ENCODE data around the gene ABL2. TPM values are rescaled to one million over a fixed set of nuclear protein-coding genes. Genes with fewer than 3 reads are reported as not detected.

ABL2 gene
- total and polyA plus RNA-seq, 12 donors = 2.5 to 14.4 (median 10.9) TPM

DNA sequence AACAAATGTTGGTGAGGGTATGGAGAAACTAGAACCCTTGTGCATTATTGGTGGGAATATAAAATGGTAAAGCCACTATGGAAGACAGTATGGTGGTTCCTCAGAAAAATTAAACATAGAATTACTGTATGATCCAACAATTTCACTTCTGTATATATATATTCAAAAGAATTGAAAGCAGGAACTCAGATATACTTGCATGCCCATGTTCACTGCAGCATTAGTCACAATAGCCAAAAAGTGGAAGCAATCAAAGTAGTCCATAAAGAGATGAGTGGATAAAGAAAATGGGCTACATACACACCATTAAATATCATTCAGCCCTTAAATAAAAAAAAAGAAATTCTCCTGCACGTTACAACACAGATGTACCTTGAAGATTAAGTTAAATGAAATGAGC, 34.1 kb downstream of the ABL2 start:
- Histone ChIP-seq H3K27me3 (no peaks in the 10 kb centered on the region), H3K9me3 (no peaks in the 10 kb centered on the region), H3K4me1 (peaks cover 0 to 22% (median 3%) of the 10 kb centered on the region in 9 donors), H3K36me3 (peaks cover 0 to 3% (median 0%) of the 10 kb centered on the region in 9 donors), H3K27ac (peak overlapping the region in 1 of 10 donors; percentile 32), H3K4me3 (no peak overlapping the region)
- DNase-seq = no peak
- WGBS, 2 donors = 93 to 95% methylated on average over 1 of the region's 1 CpG
- no peak for ATAC-seq
- intact Hi-C loops (cut with DNase I) = loop anchor here in 3 of 10 donors (2.0 to 10.0 kb wide), 3 partner anchors 71 to 169 kb away; partner anchors contain the start of gene AXDND1 (in 1 of the 3)
- TF ChIP-seq CTCF (IDR thresholded peaks at IDR 0.05) = no peak

GRCh38 chr1:179194068-179194537, 35.4 kb downstream of the ABL2 start:
- intact Hi-C loops (cut with DNase I) = loop anchor here in 8 of 10 donors (1.0 to 10.0 kb wide), 9 partner anchors 67 to 171 kb away; partner anchors contain the start of genes TOR3A (in 3 of the 8) and AXDND1 (in 1 of the 8)
- H3K27ac ChIP-seq = no peak overlapping the region
- H3K36me3 ChIP-seq = peaks cover 0 to 3% (median 0%) of the 10 kb centered on the region in 9 donors
- DNase-seq (no peak), ATAC-seq (no peak)
- H3K27me3 ChIP-seq = no peaks in the 10 kb centered on the region
- 68 to 78% methylated on average over 2 of the region's 2 CpGs for WGBS, 2 donors
- no peak for TF ChIP-seq CTCF (IDR thresholded peaks at IDR 0.05)
- no peak overlapping the region for H3K4me3 ChIP-seq
- no peaks in the 10 kb centered on the region for H3K9me3 ChIP-seq
- peaks cover 0 to 26% (median 8%) of the 10 kb centered on the region in 9 donors for H3K4me1 ChIP-seq

DNA sequence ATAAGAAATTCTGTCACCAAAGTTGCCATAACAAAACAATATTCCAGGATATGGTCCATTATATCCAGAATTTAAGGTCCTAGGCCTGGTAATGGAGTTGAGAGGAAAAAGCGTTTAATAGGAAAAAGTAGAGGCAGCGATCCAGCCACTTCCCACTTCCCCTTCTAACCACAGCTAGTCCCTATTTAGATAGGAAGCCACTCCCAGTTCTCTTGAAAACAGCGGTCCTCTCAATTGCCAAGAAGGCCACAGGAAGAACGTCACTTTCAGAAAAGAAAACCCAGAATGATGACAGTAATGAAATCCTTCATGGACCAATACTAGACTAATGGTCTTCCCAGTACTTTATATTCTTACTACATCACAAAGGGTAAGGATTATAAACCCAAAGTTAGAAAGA, 38.6 kb downstream of the ABL2 start:
- Histone ChIP-seq H3K4me3 (no peak overlapping the region), H3K27ac (peak overlapping the region; percentile 37 to 91 (median 76)), H3K36me3 (peaks cover 0 to 3% (median 0%) of the 10 kb centered on the region in 9 donors), H3K9me3 (no peaks in the 10 kb centered on the region), H3K4me1 (peaks cover 0 to 26% (median 8%) of the 10 kb centered on the region in 9 donors), H3K27me3 (no peaks in the 10 kb centered on the region)
- DNase-seq (peak in 1 of 2 donors; percentile 67), ATAC-seq (peak; percentile 43 to 95 (median 86))
- no peak for TF ChIP-seq CTCF (IDR thresholded peaks at IDR 0.05)
- 53 to 60% methylated on average over 4 of the region's 4 CpGs for WGBS, 2 donors
- intact Hi-C loops (cut with DNase I) = loop anchor here in 7 of 10 donors (5.0 to 10.0 kb wide), 5 partner anchors 64 to 174 kb away; partner anchors contain the start of genes TOR3A (in 3 of the 7) and AXDND1 (in 1 of the 7)

DNA sequence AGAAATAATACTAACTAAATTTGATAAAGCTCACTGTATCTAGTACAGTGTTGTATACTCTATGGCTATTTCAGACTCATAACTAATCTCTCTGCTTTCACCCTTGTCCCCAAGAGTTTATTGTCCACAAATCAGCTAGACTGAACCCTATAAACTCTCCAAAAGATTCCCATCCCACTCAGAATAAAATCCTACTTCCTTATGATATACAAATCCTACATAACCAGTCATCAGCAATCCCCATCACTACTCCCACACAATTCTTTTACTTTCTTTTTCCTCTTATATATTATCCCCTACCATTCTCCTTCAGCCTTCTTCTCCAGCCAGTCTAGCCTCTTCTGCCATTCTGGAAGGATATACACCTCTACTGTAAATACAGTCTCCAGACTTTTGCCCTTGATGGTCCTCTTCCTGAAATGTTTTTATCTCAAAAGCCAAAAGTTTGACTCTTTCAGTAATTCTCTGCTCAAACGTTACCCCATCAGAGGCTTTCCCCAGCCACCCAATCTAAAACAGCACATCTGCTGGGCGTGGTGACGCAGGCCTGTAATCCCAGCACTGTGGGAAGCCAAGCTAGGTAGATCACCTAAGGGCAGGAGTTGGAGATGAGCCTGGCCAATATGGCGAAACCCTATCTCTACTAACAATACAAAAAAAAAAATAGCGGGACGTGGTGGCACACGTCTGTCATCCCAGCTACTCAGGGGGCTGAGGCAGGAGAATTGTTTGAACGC, 41.6 kb downstream of the ABL2 start:
- DNase-seq (no peak), ATAC-seq (no peak)
- intact Hi-C loops (cut with DNase I) = loop anchor here in 2 of 10 donors (5.0 to 10.0 kb wide), 2 partner anchors 36 to 63 kb away; no protein-coding TSS in a partner anchor
- no peak overlapping the region for H3K4me3 ChIP-seq
- no peaks in the 10 kb centered on the region for H3K36me3 ChIP-seq
- TF ChIP-seq CTCF (IDR thresholded peaks at IDR 0.05) = no peak
- H3K9me3 ChIP-seq = no peaks in the 10 kb centered on the region
- no peaks in the 10 kb centered on the region for H3K27me3 ChIP-seq
- H3K27ac ChIP-seq = no peak overlapping the region
- WGBS, 2 donors = 93 to 96% methylated on average over 8 of the region's 8 CpGs
- peaks cover 0 to 21% (median 8%) of the 10 kb centered on the region in 9 donors for H3K4me1 ChIP-seq

Measured in heart right ventricle (tissue), 16 donors.